K562 (cell line): ENCODE measurements around the gene TLNRD1. TPM values are rescaled to one million over a fixed set of nuclear protein-coding genes. Genes with fewer than 3 reads are reported as not detected.

Source experiments
- CBFA2T2 ChIP-seq: fragments of 450-650 bp; conservative IDR thresholded peaks from 2 replicates; pipeline ENCODE4 v1.6.1; 2017; ENCODE audit warnings: mild to moderate bottlenecking
- CLOCK ChIP-seq: fragments of 250-450 bp; sonication (Bioruptor Pico); IDR thresholded peaks from 2 replicates; pipeline ENCODE4 v1.4.0; 2020; ENCODE audit warnings: mild to moderate bottlenecking, moderate library complexity, borderline replicate concordance
- CREB3 ChIP-seq: fragments of 450-650 bp; conservative IDR thresholded peaks from 2 replicates; pipeline ENCODE4 v1.6.1; 2016; ENCODE audit warnings: missing genetic modification characterization, low read depth, mild to moderate bottlenecking, missing compliant biosample characterization, moderate library complexity
- DPF2 ChIP-seq: fragments of 450-650 bp; IDR thresholded peaks from 2 replicates; pipeline ENCODE4 v1.6.1; 2016
- FOXJ2 ChIP-seq: fragments of 200-800 bp; sonication (Bioruptor generic); IDR thresholded peaks from 2 replicates; pipeline ENCODE4 v1.6.1; 2016; ENCODE audit warnings: missing genetic modification characterization, missing compliant biosample characterization
- HES1 ChIP-seq: fragments of 450-650 bp; IDR thresholded peaks from 2 replicates; pipeline ENCODE4 v1.6.1; 2016; ENCODE audit warnings: low read depth, mild to moderate bottlenecking, moderate library complexity
- IRF9 ChIP-seq: fragments of 450-650 bp; IDR thresholded peaks from 2 replicates; pipeline ENCODE4 v1.6.1; 2016; ENCODE audit warnings: missing biosample characterization, missing genetic modification characterization
- L3MBTL2 ChIP-seq: fragments of 450-650 bp; IDR thresholded peaks from 2 replicates; pipeline ENCODE4 v1.6.1; 2016; ENCODE audit warnings: mild to moderate bottlenecking, moderate library complexity
- MAFF ChIP-seq: IDR thresholded peaks from 2 replicates; pipeline ENCODE4 v1.6.1; 2012; ENCODE audit warnings: low read length, improper control_type of control experiment
- MIER1 ChIP-seq: fragments of 450-650 bp; IDR thresholded peaks from 2 replicates; pipeline ENCODE4 v1.6.1; 2016; ENCODE audit warnings: antibody characterized with exemption, mild to moderate bottlenecking, low read depth
- PURB ChIP-seq: sonication (generic); formaldehyde crosslinking; IDR thresholded peaks from 2 replicates; pipeline ENCODE4 v1.9.0; 2021; ENCODE audit warnings: low read depth, mild to moderate bottlenecking, missing genetic modification reagents
- RNF219 ChIP-seq: fragments of 250-450 bp; sonication (Bioruptor Pico); IDR thresholded peaks from 2 replicates; pipeline ENCODE4 v1.5.0; 2022; ENCODE audit warnings: mild to moderate bottlenecking
- SIN3A ChIP-seq, 2 experiments: fragments of 150-350 bp in 1 of 2; IDR thresholded peaks; 2 replicates each; pipeline ENCODE4 v1.6.1; 2011 to 2016; ENCODE audit warnings: borderline replicate concordance in 2 of 2, low read depth in 2 of 2, low read length in 2 of 2, mild to moderate bottlenecking in 2 of 2, moderate library complexity in 2 of 2; ENCODE audit not compliant: control insufficient read depth in 1 of 2
- SIN3B ChIP-seq: fragments of 450-650 bp; IDR thresholded peaks from 2 replicates; pipeline ENCODE4 v1.6.1; 2017; ENCODE audit warnings: low read depth, mild to moderate bottlenecking, moderate library complexity
- SMAD2 ChIP-seq: fragments of 150-350 bp; IDR thresholded peaks from 2 replicates; pipeline ENCODE4 v1.6.1; 2014; ENCODE audit warnings: low read depth, mild to moderate bottlenecking, low read length
- WHSC1 ChIP-seq: IDR thresholded peaks from one replicate; pipeline ENCODE4 v1.6.1; 2012; ENCODE audit warnings: low read length, control low read depth, inconsistent platforms
- ZEB2 ChIP-seq: fragments of 450-650 bp; IDR thresholded peaks from 2 replicates; pipeline ENCODE4 v1.6.1; 2016
- ZNF277 ChIP-seq: fragments of 250-450 bp; sonication (Bioruptor Pico); IDR thresholded peaks from 2 replicates; pipeline ENCODE4 v1.8.0; 2022; ENCODE audit warnings: inconsistent platforms, mild to moderate bottlenecking, moderate library complexity, borderline replicate concordance
- ZNF445 ChIP-seq: fragments of 250-450 bp; sonication (Bioruptor Pico); IDR thresholded peaks from 2 replicates; pipeline ENCODE4 v1.4.0; 2020; ENCODE audit warnings: low read depth, mild to moderate bottlenecking, moderate library complexity
- polyA plus RNA-seq, 8 experiments: library from polyadenylated mRNA; depleted of rRNA in 4 of 8; stranded (reverse) in 5 of 8; unstranded in 3 of 8; fragments of >200 nt; fragmentation: Nextera tagmentation in 2 of 8; fragmentation: Illumina TruSeq in 1 of 8; extraction: Ambion mirVana in 2 of 8; extraction: Trizol in 1 of 8; gene quantifications; 2 replicates each; pipeline versions ENCODE4 v1.2.1 to v1.2.3, GENCODE V29; 2011 to 2014; ENCODE audit warnings: inconsistent platforms in 1 of 8, missing spikeins in 1 of 8
- total RNA-seq, 7 experiments: library from RNA; depleted of rRNA in 6 of 7; stranded (reverse); fragments of >200 nt in 6 of 7; fragmentation: Illumina TruSeq in 2 of 7; extraction: Trizol in 2 of 7; gene quantifications; 2 replicates each; pipeline versions ENCODE4 v1.2.1 to v1.2.3, GENCODE V29; 2011 to 2021; ENCODE audit warnings: low replicate concordance in 1 of 7

The TLNRD1 gene
- total and polyA plus RNA-seq, 9 of the 15 experiments (the other 6 are each of a cell fraction or from before 2014, with no cell fraction given): 1.1 to 33.1 (median 5.7) TPM

GRCh38 chr15:80953953-80954778, 46.6 kb upstream of the TLNRD1 start (continued):
- TF ChIP-seq WHSC1: no peak
- no peak for TF ChIP-seq CBFA2T2
- no peak for TF ChIP-seq PURB (CRISPR knock-in tag)
- TF ChIP-seq ZNF277: no peak
- TF ChIP-seq FOXJ2 (tag): no peak
- TF ChIP-seq RNF219 (CRISPR knock-in tag): no peak
- TF ChIP-seq CLOCK: no peak
- no peak for TF ChIP-seq ZNF445
- no peak for TF ChIP-seq SIN3B
- peak; percentile 72 for TF ChIP-seq DPF2
- no peak for TF ChIP-seq HES1
- TF ChIP-seq MIER1: no peak
- no peak for TF ChIP-seq CREB3 (tag)
- no peak for TF ChIP-seq SMAD2
- peak; percentile 19; the same call in 1 of the 2 replicates for TF ChIP-seq MAFF
- TF ChIP-seq SIN3A (IDR thresholded peaks at IDR 0.05; ENCODE audit: borderline replicate concordance in 2 of 2, control insufficient read depth in 1 of 2, low read depth in 2 of 2, low read length in 2 of 2): no peak
- no peak for TF ChIP-seq ZEB2
- 0 out of 2 replicates have a peak, but pooled peaks have one; percentile 23 for TF ChIP-seq L3MBTL2
- no peak for TF ChIP-seq IRF9 (tag)
